GM12878 (cell line): ENCODE data around the gene CYREN. TPM values are rescaled to one million over a fixed set of nuclear protein-coding genes. Genes with fewer than 3 reads are reported as not detected.

ENCODE experiments used
- ATAC-seq: fragments of 200-7000 bp; cut with Tn5 transposase; 3 replicates; pipeline ENCODE4 v1.9.1; 2020; ENCODE audit warnings: mild to moderate bottlenecking, moderate library complexity
- BruUV-seq: library from RNA; stranded (reverse); fragments of 400-500 nt; replicated peaks from 2 replicates; lab custom pipeline; 2021; lab: Mats Ljungman, UMichigan
- CTCF ChIA-PET: fragments of 300-600 bp; sonication (Branson Sonifier 250); formaldehyde crosslinking; extraction: SDS; loops from one replicate; lab custom pipeline; 2021; ENCODE audit warnings: inconsistent platforms; lab: Yijun Ruan, JAX
- POLR2A ChIA-PET: fragments of 350-600 bp; formaldehyde crosslinking; extraction: SDS; loops from one replicate; lab custom pipeline; 2021; ENCODE audit warnings: inconsistent platforms; lab: Charles Lee
- RAD21 ChIA-PET: fragments of 300-600 bp; sonication (Branson Sonifier 250); formaldehyde crosslinking; loops from one replicate; lab custom pipeline; 2023; ENCODE audit warnings: antibody characterized with exemption; ENCODE audit not compliant: unreplicated experiment; lab: Charles Lee
- SMC1A ChIA-PET: fragments of 300-600 bp; sonication (Branson Sonifier 250); formaldehyde crosslinking; loops from one replicate; lab custom pipeline; 2023; ENCODE audit not compliant: unreplicated experiment, uncharacterized antibody; lab: Charles Lee
- DNase-seq: peaks from one replicate; pipeline ENCODE4 v3.0.0-alpha.2; 2011; ENCODE audit warnings: low read depth, low spot score
- FAIRE-seq: peaks from 3 replicates; lab custom pipeline; 2011; peaks lifted over from hg19 to GRCh38; lab: Jason Lieb, UNC
- H2AFZ ChIP-seq: 2 replicates; pipeline ENCODE4 v1.6.0; 2011; ENCODE audit warnings: low read depth, low read length, control low read depth; ENCODE audit not compliant: control insufficient read depth
- H3K27ac ChIP-seq: 2 replicates; pipeline ENCODE4 v1.5.1; 2011; ENCODE audit warnings: control low read depth; ENCODE audit not compliant: control insufficient read depth, insufficient read depth
- H3K27me3 ChIP-seq, 2 experiments: replicated peaks in 1 of 2; 2 replicates each; pipeline versions ENCODE4 v1.6.0 to v1.6.1; 2011; ENCODE audit warnings: low read length in 1 of 2; ENCODE audit not compliant: control insufficient read depth in 2 of 2, insufficient read depth in 2 of 2
- H3K36me3 ChIP-seq, 2 experiments: 2 replicates each; pipeline ENCODE4 v1.5.1; 2011; ENCODE audit warnings: low read length in 1 of 2; ENCODE audit not compliant: control insufficient read depth in 2 of 2, insufficient read depth in 2 of 2
- H3K4me1 ChIP-seq: 2 replicates; pipeline ENCODE4 v1.6.1; 2011; ENCODE audit warnings: mild to moderate bottlenecking, low read length, moderate library complexity, mixed read lengths; ENCODE audit not compliant: control insufficient read depth, insufficient read depth
- H3K4me2 ChIP-seq: 2 replicates; pipeline ENCODE4 v1.6.0; 2011; ENCODE audit warnings: control low read depth; ENCODE audit not compliant: control insufficient read depth, insufficient read depth
- H3K4me3 ChIP-seq: fragments of 200-600 bp; sonication (generic); 2 replicates; pipeline ENCODE4 v1.5.1; 2016
- H3K79me2 ChIP-seq: 2 replicates; pipeline ENCODE4 v1.6.0; 2011; ENCODE audit warnings: low read length; ENCODE audit not compliant: control insufficient read depth, insufficient read depth
- H3K9ac ChIP-seq: 2 replicates; pipeline ENCODE4 v1.8.0; 2011; ENCODE audit warnings: low read length, control low read depth, mixed read lengths; ENCODE audit not compliant: control insufficient read depth, insufficient read depth
- H3K9me3 ChIP-seq: replicated peaks from 3 replicates; pipeline ENCODE4 v1.5.1; 2011; ENCODE audit warnings: mild to moderate bottlenecking, low read length; ENCODE audit not compliant: control insufficient read depth, insufficient read depth
- H4K20me1 ChIP-seq: 2 replicates; pipeline ENCODE4 v1.6.0; 2011; ENCODE audit not compliant: control insufficient read depth, insufficient read depth
- CHD1 ChIP-seq: IDR thresholded peaks from 2 replicates; pipeline ENCODE4 v1.6.1; 2012; ENCODE audit warnings: low read depth, low read length, improper control_type of control experiment
- CUX1 ChIP-seq: IDR thresholded peaks from 2 replicates; pipeline ENCODE4 v1.6.1; 2012; ENCODE audit warnings: improper control_type of control experiment, low read depth, low read length; ENCODE audit not compliant: insufficient replicate concordance
- DPF2 ChIP-seq: fragments of 450-650 bp; IDR thresholded peaks from 2 replicates; pipeline ENCODE4 v1.6.1; 2017; ENCODE audit warnings: mild to moderate bottlenecking
- ESRRA ChIP-seq: IDR thresholded peaks from 2 replicates; pipeline ENCODE4 v1.6.1; 2012; ENCODE audit warnings: mild to moderate bottlenecking, low read length, improper control_type of control experiment
- FOS ChIP-seq: IDR thresholded peaks from 3 replicates; pipeline ENCODE4 v1.6.1; 2011; ENCODE audit warnings: borderline replicate concordance; ENCODE audit not compliant: insufficient read length; ENCODE audit errors: extremely low read depth
- HSF1 ChIP-seq: fragments of 150-350 bp; IDR thresholded peaks from 2 replicates; pipeline ENCODE4 v1.6.1; 2014; ENCODE audit warnings: mild to moderate bottlenecking, low read depth, low read length
- IRF3 ChIP-seq: fragments of 450-650 bp; IDR thresholded peaks from 2 replicates; pipeline ENCODE4 v1.6.1; 2014; ENCODE audit warnings: mild to moderate bottlenecking
- KLF5 ChIP-seq: fragments of 450-650 bp; IDR thresholded peaks from 2 replicates; pipeline ENCODE4 v1.6.1; 2014; ENCODE audit warnings: mild to moderate bottlenecking; ENCODE audit not compliant: partially characterized antibody
- MYB ChIP-seq: fragments of 150-350 bp; IDR thresholded peaks from 2 replicates; pipeline ENCODE4 v1.6.1; 2014; ENCODE audit warnings: mild to moderate bottlenecking, low read depth, low read length, borderline replicate concordance
- NR2C1 ChIP-seq: fragments of 450-650 bp; IDR thresholded peaks from 2 replicates; pipeline ENCODE4 v1.6.1; 2017; ENCODE audit warnings: antibody characterized with exemption, mild to moderate bottlenecking, moderate library complexity
- RUNX3 ChIP-seq: IDR thresholded peaks from 2 replicates; pipeline ENCODE4 v1.6.1; 2012; ENCODE audit warnings: low read length, inconsistent platforms
- SREBF2 ChIP-seq: IDR thresholded peaks from 2 replicates; pipeline ENCODE4 v1.6.1; 2012; ENCODE audit warnings: mild to moderate bottlenecking, low read length
- SUZ12 ChIP-seq: fragments of 200-600 bp; sonication (generic); IDR thresholded peaks from one replicate; pipeline ENCODE4 v1.6.1; 2018; ENCODE audit warnings: antibody characterized with exemption, mild to moderate bottlenecking; ENCODE audit not compliant: unreplicated experiment
- TCF3 ChIP-seq: IDR thresholded peaks from 2 replicates; pipeline ENCODE4 v1.6.1; 2012; ENCODE audit warnings: low read depth, mild to moderate bottlenecking, low read length, borderline replicate concordance; ENCODE audit not compliant: insufficient read depth
- YY1 ChIP-seq: IDR thresholded peaks from 2 replicates; pipeline ENCODE4 v1.6.1; 2011; ENCODE audit warnings: low read depth, mild to moderate bottlenecking, low read length
- ZSCAN29 ChIP-seq: fragments of 450-650 bp; IDR thresholded peaks from 2 replicates; pipeline ENCODE4 v1.6.1; 2017; ENCODE audit warnings: mild to moderate bottlenecking, moderate library complexity
- WGBS: methylation state at CpG from one replicate; pipeline ENCODE4 v1.1.6; 2016; ENCODE audit warnings: low lambda C conversion rate; ENCODE audit not compliant: insufficient replicate concordance, insufficient coverage; ENCODE audit errors: missing lambda C conversion rate; 5-methylcytosine and 5-hydroxymethylcytosine counted together
- in situ Hi-C: fragments of 300-500 bp; cut with MboI; formaldehyde crosslinking; loops from 9 replicates; pipeline ENCODE4 v1.14.3; 2018; ENCODE audit warnings: mixed read lengths
- intact Hi-C: fragments of 100-400 bp; cut with micrococcal nuclease; formaldehyde crosslinking; loops from one replicate; pipeline ENCODE4 v1.14.2; 2022; ENCODE audit not compliant: unreplicated experiment
- polyA plus RNA-seq, 11 experiments: library from polyadenylated mRNA; depleted of rRNA in 4 of 11; unstranded in 6 of 11; stranded (reverse) in 5 of 11; fragments of >200 nt; fragmentation: Nextera tagmentation in 4 of 11; fragmentation: Illumina TruSeq in 1 of 11; extraction: Ambion mirVana in 4 of 11; extraction: Trizol in 1 of 11; gene quantifications; 1 replicate in 1 of 11; 2 replicates in 10 of 11; pipeline versions ENCODE4 v1.2.1 to v1.2.3, GENCODE V29; 2011 to 2016; ENCODE audit warnings: inconsistent platforms in 2 of 11, missing spikeins in 2 of 11, low read depth in 1 of 11
- total RNA-seq, 4 experiments: library from RNA; depleted of rRNA in 3 of 4; stranded (reverse); fragments of >200 nt in 3 of 4; fragmentation: Illumina TruSeq in 1 of 4; extraction: Trizol in 1 of 4; gene quantifications; 2 replicates each; pipeline versions ENCODE4 v1.2.1 to v1.2.3, GENCODE V29; 2013 to 2021
- TF ChIP-seq, protein P1 (sequence below): fragments of 450-650 bp; IDR thresholded peaks from 2 replicates; pipeline ENCODE4 v1.6.1; 2016; ENCODE audit warnings: mild to moderate bottlenecking

The CYREN gene
- total and polyA plus RNA-seq, 10 of the 15 experiments (the other 5 are each of a cell fraction or from before 2014, with no cell fraction given) = 8.7 to 64.3 (median 55.7) TPM

- TF ChIP-seq CUX1 = no peak
- TF ChIP-seq RUNX3 = no peak
- TF ChIP-seq SREBF2 = no peak
- TF ChIP-seq YY1 = no peak
Measured at GRCh38 chr7:135121868-135122267, 48.6 kb downstream of the CYREN start (continued).

DNA sequence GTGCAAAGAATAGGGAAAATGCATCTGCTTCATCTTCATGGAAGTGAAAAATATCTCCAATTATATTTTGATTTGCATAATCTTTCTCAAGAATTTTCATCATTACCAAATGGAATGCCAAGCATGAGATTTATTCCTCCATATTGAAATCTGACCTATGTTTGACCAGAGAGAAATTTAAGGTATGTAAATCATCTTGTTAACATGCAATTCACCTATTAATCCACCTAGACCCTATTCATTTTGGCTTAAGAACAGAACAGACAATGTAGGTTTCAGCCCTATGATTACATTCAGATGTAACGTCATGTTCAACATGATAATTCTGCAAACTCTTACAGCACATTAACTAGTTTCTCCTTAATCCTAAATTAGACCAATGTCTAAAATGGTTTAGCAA lies 53.4 kb downstream of the CYREN start:
- DNase-seq (no peak), ATAC-seq (no peak), FAIRE-seq (no peak)
- ChIA-PET CTCF (no interaction called here), POLR2A (no interaction called here), RAD21 (no interaction called here), SMC1A (no interaction called here)
- intact Hi-C loops = no loop called here
- WGBS = 100% methylated on average over 1 of the region's 1 CpG
- Histone ChIP-seq H3K4me2 (no peak overlapping the region), H3K27ac (no peak overlapping the region), H3K27me3 (no peaks in the 10 kb centered on the region), H3K79me2 (no peaks in the 10 kb centered on the region), H3K4me3 (no peak overlapping the region), H3K36me3 (no peaks in the 10 kb centered on the region), H3K9ac (no peak overlapping the region), H3K9me3 (no peaks in the 10 kb centered on the region; the same call in 1 of the 3 replicates), H4K20me1 (no peaks in the 10 kb centered on the region), H3K4me1 (no peaks in the 10 kb centered on the region), H2AFZ (no peak overlapping the region; the same call in 1 of the 2 replicates)
- in situ Hi-C loops = no loop called here
- no TSS peak for BruUV-seq
- no peak for TF ChIP-seq MYB
- TF ChIP-seq TCF3 = no peak
- TF ChIP-seq CHD1 = no peak
- no peak for TF ChIP-seq ZSCAN29
- TF ChIP-seq NR2C1 = no peak
- no peak for TF ChIP-seq SUZ12
- no peak for TF ChIP-seq DPF2
- TF ChIP-seq, protein P1, sequence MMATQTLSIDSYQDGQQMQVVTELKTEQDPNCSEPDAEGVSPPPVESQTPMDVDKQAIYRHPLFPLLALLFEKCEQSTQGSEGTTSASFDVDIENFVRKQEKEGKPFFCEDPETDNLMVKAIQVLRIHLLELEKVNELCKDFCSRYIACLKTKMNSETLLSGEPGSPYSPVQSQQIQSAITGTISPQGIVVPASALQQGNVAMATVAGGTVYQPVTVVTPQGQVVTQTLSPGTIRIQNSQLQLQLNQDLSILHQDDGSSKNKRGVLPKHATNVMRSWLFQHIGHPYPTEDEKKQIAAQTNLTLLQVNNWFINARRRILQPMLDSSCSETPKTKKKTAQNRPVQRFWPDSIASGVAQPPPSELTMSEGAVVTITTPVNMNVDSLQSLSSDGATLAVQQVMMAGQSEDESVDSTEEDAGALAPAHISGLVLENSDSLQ = no peak
- TF ChIP-seq FOS = no peak
- no peak for TF ChIP-seq IRF3
- TF ChIP-seq KLF5 = no peak
- TF ChIP-seq ESRRA = no peak
- no peak for TF ChIP-seq HSF1
